ENCODE results near the gene AHRR. TPM values are rescaled to one million over a fixed set of nuclear protein-coding genes. Genes with fewer than 3 reads are reported as not detected.

Gene AHRR
- total RNA-seq, 2 donors from 2014 or later, result 1.9 to 2.1 TPM

DNA sequence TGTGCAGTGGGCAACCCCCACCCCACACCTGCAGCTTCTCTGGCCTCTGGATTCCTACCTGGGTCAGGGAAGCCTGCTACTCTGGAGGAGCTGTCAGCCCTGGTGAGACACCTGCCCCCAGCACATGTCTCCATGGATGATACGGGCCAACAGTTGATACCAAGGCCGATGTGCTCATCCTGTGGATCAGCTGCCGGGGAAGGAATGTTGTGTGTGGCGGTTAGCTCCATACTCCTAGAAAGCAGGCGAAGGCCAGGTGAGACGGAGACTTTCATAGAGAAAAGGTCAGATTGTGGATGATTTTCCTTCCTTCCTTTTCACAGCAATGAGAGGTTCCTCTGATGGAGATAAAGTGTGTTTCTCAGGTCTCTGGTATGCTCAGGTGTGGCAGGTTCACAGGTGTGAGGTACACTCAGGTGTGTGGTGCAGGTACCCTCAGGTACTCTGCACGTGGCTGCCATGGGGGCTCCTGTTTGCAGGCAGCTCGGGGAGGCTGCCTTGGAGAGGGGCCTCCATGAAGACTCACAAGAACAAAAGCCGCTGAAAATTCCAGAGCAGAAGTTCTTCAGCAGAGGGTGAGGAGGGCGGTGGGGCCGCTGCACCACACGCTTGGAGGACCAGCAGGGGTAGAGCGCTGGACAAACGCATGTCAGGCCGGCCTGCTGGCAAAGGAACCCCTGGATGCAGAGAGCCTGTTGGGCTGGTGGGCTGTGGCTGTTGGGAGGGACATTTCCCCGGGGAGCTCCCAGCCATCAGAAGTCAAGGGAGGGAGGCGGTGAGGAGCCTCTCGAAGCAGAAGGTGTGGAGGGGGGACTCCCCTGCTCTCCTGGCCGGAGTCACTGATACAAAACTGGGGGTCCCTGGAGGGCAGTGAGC is 5.1 kb upstream of the AHRR start:
- Histone ChIP-seq H3K4me3 (no peak overlapping the region), H3K9ac (ENCODE audit: low read depth in 2 of 2, low read length in 2 of 2) (no peak overlapping the region), H3K4me1 (peaks cover 7% of the 10 kb centered on the region), H3K36me3 (no peaks in the 10 kb centered on the region), H3K27me3 (peaks cover 21% of the 10 kb centered on the region), H3K9me3 (no peaks in the 10 kb centered on the region), H3K27ac (no peak overlapping the region)
- intact Hi-C loops (cut with DNase I), result no loop called here
- no peak for TF ChIP-seq CTCF (IDR thresholded peaks at IDR 0.05)
- no peak for DNase-seq

DNA sequence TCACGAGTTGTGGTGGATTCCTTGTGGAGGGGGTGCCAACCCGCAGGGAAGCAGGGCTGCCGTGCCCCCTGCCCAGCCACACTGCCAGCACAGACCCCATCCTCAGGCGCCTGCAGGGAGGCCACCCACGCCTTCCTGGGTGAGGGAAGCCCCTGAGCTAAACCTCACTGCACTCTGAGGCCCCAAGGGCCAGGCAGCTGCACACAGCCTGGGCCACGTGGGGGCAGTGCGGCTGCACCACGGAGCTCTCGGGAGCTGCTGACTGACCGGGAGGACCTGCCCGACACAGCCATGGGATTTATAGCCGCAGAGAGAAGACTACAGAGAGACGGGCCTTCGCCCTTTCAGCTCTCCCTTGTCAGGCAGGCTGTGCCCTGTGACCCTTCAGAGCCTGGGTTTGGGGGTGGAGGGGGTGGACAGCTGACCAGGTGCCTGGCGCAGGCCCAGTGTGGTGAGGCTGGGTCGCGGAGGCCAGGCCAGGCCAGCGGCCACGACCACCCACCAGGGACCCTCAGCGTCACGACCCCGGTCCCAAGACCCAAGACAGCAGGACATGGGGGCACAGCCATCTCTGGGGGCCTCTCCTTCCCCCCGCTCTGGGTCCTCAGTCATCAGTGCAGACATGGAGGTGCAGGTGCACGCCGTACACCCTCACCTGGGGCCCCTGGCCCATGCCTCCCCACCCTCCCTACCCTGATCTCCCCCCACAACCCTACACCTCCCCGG is 4.3 kb upstream of the AHRR start:
- intact Hi-C loops (cut with DNase I), result no loop called here
- no peak overlapping the region for H3K27ac ChIP-seq
- peaks cover 7% of the 10 kb centered on the region for H3K4me1 ChIP-seq
- no peak overlapping the region for H3K4me3 ChIP-seq
- no peaks in the 10 kb centered on the region for H3K36me3 ChIP-seq
- peaks cover 28% of the 10 kb centered on the region for H3K27me3 ChIP-seq
- TF ChIP-seq CTCF (IDR thresholded peaks at IDR 0.05), result peak; percentile 49
- no peak overlapping the region for H3K9ac ChIP-seq (ENCODE audit: low read depth in 2 of 2, low read length in 2 of 2)
- DNase-seq, result peak; percentile 50
- H3K9me3 ChIP-seq, result no peaks in the 10 kb centered on the region

GRCh38 chr5:318341-318897 is 3.1 kb upstream of the AHRR start:
- TF ChIP-seq CTCF (IDR thresholded peaks at IDR 0.05), result no peak
- intact Hi-C loops (cut with DNase I), result no loop called here
- Histone ChIP-seq H3K9ac (ENCODE audit: low read depth in 2 of 2, low read length in 2 of 2) (no peak overlapping the region), H3K4me3 (no peak overlapping the region), H3K9me3 (no peaks in the 10 kb centered on the region), H3K27ac (no peak overlapping the region), H3K36me3 (no peaks in the 10 kb centered on the region), H3K4me1 (peaks cover 7% of the 10 kb centered on the region), H3K27me3 (peaks cover 38% of the 10 kb centered on the region)
- DNase-seq, result no peak

DNA sequence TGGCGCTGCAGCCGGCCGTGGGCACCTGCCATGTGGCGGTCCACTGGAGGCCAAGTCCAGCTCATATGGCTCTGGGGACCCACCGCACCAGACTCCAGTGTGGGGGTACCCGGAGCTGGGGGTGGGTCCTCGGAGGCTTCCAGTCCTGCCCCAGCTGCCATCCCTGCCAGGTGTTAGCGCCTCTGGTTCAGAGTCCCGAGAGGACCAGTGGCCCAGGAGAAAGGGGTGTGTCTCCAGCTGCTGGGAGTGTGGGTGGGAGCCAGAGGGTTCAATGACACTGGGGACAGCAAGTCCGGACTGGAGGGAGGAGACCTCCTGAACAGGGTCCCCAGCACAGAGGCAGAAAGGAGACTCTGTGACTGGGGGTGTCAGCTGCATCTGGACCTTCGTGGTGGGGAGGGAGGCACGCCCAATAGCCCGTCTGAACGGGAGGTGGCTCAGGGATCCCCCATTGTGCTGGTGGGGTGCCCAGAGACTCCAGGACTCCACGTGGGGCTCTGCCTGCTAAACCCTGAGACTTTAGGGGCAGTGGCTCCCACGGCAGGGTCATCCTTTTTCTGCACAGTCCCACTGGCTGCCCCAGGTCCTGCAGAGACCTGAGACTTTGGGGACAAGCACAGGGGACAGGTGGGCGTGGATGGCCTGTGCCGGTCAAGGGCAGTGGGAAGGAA is 2.4 kb upstream of the AHRR start:
- Histone ChIP-seq H3K27me3 (peaks cover 38% of the 10 kb centered on the region), H3K9me3 (no peaks in the 10 kb centered on the region), H3K4me1 (peaks cover 7% of the 10 kb centered on the region), H3K36me3 (no peaks in the 10 kb centered on the region), H3K9ac (ENCODE audit: low read depth in 2 of 2, low read length in 2 of 2) (no peak overlapping the region), H3K4me3 (no peak overlapping the region), H3K27ac (no peak overlapping the region)
- no peak for DNase-seq
- intact Hi-C loops (cut with DNase I), result no loop called here
- no peak for TF ChIP-seq CTCF (IDR thresholded peaks at IDR 0.05)

Data from colonic mucosa (tissue), 4 donors.